Measurements from ENCODE around the gene PSMD3. TPM values are rescaled to one million over a fixed set of nuclear protein-coding genes. Genes with fewer than 3 reads are reported as not detected.

The PSMD3 gene
- total and polyA plus RNA-seq, 9 of the 15 experiments (the other 6 are each of a cell fraction or from before 2014, with no cell fraction given) = 2.0 to 251 (median 135) TPM

GRCh38 chr17:40004072-40004471 is 23.5 kb downstream of the PSMD3 start (continued):
- TF ChIP-seq ZNF280A (IDR thresholded peaks at IDR 0.05; ENCODE audit: low read depth, partially characterized antibody) (no peak), CBFB (CRISPR knock-in tag; IDR thresholded peaks at IDR 0.05) (no peak), GTF2A2 (tag; IDR thresholded peaks at IDR 0.05) (no peak), UBTF (IDR thresholded peaks at IDR 0.05; ENCODE audit: borderline replicate concordance in 1 of 2, low read depth in 2 of 2, low read length in 2 of 2) (no peak), ATF3 (IDR thresholded peaks at IDR 0.05) (no peak), ATF3 (CRISPR knock-in tag; conservative IDR thresholded peaks at IDR 0.05) (no peak), NKRF (IDR thresholded peaks at IDR 0.05; ENCODE audit: borderline replicate concordance) (no peak), SMAD4 (CRISPR knock-in tag; conservative IDR thresholded peaks at IDR 0.05) (no peak), MXD1 (CRISPR knock-in tag; IDR thresholded peaks at IDR 0.05; ENCODE audit: borderline replicate concordance, poor library complexity, severe bottlenecking) (no peak)

Measured in K562 (cell line).